ENCODE results near the gene GASK1A. TPM values are rescaled to one million over a fixed set of nuclear protein-coding genes. Genes with fewer than 3 reads are reported as not detected.

The GASK1A gene
- total and polyA plus RNA-seq, 2 donors from 2014 or later, result 2.3 to 7.3 TPM

DNA sequence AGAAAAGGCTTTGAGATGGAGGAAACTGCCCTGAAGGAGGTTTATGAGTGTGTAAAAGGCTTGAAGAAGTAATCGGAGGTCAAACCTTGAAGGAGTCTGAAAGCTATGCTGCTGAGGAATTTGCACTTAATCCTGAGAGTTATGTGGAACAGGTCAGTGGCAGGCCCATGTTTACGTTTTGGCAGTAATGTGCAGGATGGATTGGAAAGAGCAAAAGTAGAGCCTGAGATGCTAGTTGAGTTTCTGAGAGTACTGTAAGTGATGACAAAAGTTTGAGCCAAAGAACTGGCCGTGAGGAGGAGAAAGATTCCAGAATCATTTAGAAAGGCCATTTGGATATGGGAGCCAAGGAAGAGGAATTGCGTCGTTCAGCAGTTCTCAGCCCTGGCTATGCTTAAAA is 3.2 kb upstream of the GASK1A start:
- Histone ChIP-seq H3K27me3 (ENCODE audit: control insufficient read depth, insufficient read depth, low read length) (no peaks in the 10 kb centered on the region), H3K4me3 (ENCODE audit: low read length in 3 of 3) (no peak overlapping the region), H3K4me1 (ENCODE audit: control insufficient read depth in 2 of 3, insufficient read depth in 2 of 3, low read depth in 1 of 3, low read length in 3 of 3) (peaks cover 0 to 4% (median 0%) of the 10 kb centered on the region in 3 donors), H3K27ac (ENCODE audit: low read depth in 2 of 2, low read length in 2 of 2) (no peak overlapping the region), H3K9me3 (ENCODE audit: control insufficient read depth in 2 of 3, insufficient read depth in 1 of 3, low read length in 3 of 3) (peaks cover 0 to 6% (median 2%) of the 10 kb centered on the region in 3 donors), H3K9ac (ENCODE audit: low read length in 3 of 3) (no peak overlapping the region), H3K36me3 (ENCODE audit: control insufficient read depth in 2 of 3, insufficient read depth in 3 of 3, low read length in 3 of 3) (no peaks in the 10 kb centered on the region)
- TF ChIP-seq, protein P1, sequence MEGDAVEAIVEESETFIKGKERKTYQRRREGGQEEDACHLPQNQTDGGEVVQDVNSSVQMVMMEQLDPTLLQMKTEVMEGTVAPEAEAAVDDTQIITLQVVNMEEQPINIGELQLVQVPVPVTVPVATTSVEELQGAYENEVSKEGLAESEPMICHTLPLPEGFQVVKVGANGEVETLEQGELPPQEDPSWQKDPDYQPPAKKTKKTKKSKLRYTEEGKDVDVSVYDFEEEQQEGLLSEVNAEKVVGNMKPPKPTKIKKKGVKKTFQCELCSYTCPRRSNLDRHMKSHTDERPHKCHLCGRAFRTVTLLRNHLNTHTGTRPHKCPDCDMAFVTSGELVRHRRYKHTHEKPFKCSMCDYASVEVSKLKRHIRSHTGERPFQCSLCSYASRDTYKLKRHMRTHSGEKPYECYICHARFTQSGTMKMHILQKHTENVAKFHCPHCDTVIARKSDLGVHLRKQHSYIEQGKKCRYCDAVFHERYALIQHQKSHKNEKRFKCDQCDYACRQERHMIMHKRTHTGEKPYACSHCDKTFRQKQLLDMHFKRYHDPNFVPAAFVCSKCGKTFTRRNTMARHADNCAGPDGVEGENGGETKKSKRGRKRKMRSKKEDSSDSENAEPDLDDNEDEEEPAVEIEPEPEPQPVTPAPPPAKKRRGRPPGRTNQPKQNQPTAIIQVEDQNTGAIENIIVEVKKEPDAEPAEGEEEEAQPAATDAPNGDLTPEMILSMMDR (IDR thresholded peaks at IDR 0.05; ENCODE audit: borderline replicate concordance, extremely low read depth, insufficient read depth), result no peak
- FAIRE-seq (no peak), DNase-seq (no peak)
- intact Hi-C loops (cut with DNase I), result no loop called here

DNA sequence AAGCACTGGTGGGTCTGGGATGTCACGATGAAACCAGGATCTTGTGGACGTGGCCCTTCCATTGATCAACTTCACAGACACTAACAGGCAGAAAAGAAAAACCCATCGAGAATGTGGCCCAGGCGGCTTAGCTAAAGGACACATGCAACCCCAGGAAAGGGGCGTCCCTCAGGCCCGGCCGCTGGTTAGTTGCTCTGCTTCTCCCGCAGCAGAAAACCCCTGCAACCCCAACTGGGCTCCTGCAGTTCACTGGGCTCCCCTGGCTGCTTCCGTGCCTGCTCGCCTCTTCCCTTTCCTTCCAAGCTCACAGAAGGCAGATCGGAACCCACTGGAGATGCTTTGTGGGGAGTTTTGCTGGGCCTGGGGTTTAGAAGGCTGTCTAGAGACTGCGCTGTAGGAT is 1.1 kb downstream of the GASK1A start:
- DNase-seq (no peak), FAIRE-seq (no peak)
- Histone ChIP-seq H3K4me3 (ENCODE audit: low read length in 3 of 3) (no peak overlapping the region), H3K36me3 (ENCODE audit: control insufficient read depth in 2 of 3, insufficient read depth in 3 of 3, low read length in 3 of 3) (no peaks in the 10 kb centered on the region), H3K9me3 (ENCODE audit: control insufficient read depth in 2 of 3, insufficient read depth in 1 of 3, low read length in 3 of 3) (no peaks in the 10 kb centered on the region), H3K27me3 (ENCODE audit: control insufficient read depth, insufficient read depth, low read length) (no peaks in the 10 kb centered on the region), H3K27ac (ENCODE audit: low read depth in 2 of 2, low read length in 2 of 2) (no peak overlapping the region), H3K4me1 (ENCODE audit: control insufficient read depth in 2 of 3, insufficient read depth in 2 of 3, low read depth in 1 of 3, low read length in 3 of 3) (peaks cover 0 to 4% (median 0%) of the 10 kb centered on the region in 3 donors), H3K9ac (ENCODE audit: low read length in 3 of 3) (no peak overlapping the region)
- TF ChIP-seq, protein P1 (IDR thresholded peaks at IDR 0.05; ENCODE audit: borderline replicate concordance, extremely low read depth, insufficient read depth), result no peak
- intact Hi-C loops (cut with DNase I), result no loop called here

DNA sequence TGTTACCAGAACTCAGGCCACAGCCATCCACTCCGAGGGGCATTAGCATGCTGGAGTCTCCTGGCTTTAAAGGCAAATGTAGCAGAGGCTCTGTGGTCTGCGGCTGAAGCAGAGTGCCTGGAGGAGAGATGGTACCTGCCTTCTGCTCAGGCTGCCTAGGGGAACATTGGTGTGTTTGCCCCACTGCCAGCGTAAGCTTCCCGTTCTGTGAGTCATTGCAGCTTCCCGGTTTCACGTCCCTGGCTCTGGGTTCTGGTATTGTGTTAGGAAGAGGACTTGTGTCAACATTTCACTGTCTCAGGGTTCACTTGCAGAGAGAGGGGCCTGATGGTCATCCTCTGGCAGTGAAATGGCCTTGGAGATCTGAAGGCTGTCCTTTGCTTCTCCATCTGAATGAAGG is 1.8 kb downstream of the GASK1A start:
- H3K4me3 ChIP-seq (ENCODE audit: low read length in 3 of 3), result no peak overlapping the region

More for the DNA sequence above, 1.8 kb downstream of the GASK1A start:
- DNase-seq, result no peak
- Histone ChIP-seq H3K9ac (ENCODE audit: low read length in 3 of 3) (no peak overlapping the region), H3K4me1 (ENCODE audit: control insufficient read depth in 2 of 3, insufficient read depth in 2 of 3, low read depth in 1 of 3, low read length in 3 of 3) (peaks cover 0 to 4% (median 0%) of the 10 kb centered on the region in 3 donors), H3K36me3 (ENCODE audit: control insufficient read depth in 2 of 3, insufficient read depth in 3 of 3, low read length in 3 of 3) (no peaks in the 10 kb centered on the region), H3K9me3 (ENCODE audit: control insufficient read depth in 2 of 3, insufficient read depth in 1 of 3, low read length in 3 of 3) (no peaks in the 10 kb centered on the region), H3K27me3 (ENCODE audit: control insufficient read depth, insufficient read depth, low read length) (no peaks in the 10 kb centered on the region), H3K27ac (ENCODE audit: low read depth in 2 of 2, low read length in 2 of 2) (no peak overlapping the region)
- TF ChIP-seq, protein P1 (IDR thresholded peaks at IDR 0.05; ENCODE audit: borderline replicate concordance, extremely low read depth, insufficient read depth), result no peak
- no peak for FAIRE-seq
- intact Hi-C loops (cut with DNase I), result no loop called here

All from kidney (tissue), 14 donors.